ENCODE measurements around the gene SMOC2.

Gene SMOC2

GRCh38 chr6:168716581-168716980, 275.6 kb downstream of the SMOC2 start:
- in situ Hi-C loops (cut with MboI; ENCODE audit: low sequenced_read_pairs, unreplicated experiment): no loop called here
- TF ChIP-seq, protein P1, sequence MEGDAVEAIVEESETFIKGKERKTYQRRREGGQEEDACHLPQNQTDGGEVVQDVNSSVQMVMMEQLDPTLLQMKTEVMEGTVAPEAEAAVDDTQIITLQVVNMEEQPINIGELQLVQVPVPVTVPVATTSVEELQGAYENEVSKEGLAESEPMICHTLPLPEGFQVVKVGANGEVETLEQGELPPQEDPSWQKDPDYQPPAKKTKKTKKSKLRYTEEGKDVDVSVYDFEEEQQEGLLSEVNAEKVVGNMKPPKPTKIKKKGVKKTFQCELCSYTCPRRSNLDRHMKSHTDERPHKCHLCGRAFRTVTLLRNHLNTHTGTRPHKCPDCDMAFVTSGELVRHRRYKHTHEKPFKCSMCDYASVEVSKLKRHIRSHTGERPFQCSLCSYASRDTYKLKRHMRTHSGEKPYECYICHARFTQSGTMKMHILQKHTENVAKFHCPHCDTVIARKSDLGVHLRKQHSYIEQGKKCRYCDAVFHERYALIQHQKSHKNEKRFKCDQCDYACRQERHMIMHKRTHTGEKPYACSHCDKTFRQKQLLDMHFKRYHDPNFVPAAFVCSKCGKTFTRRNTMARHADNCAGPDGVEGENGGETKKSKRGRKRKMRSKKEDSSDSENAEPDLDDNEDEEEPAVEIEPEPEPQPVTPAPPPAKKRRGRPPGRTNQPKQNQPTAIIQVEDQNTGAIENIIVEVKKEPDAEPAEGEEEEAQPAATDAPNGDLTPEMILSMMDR (IDR thresholded peaks at IDR 0.05; ENCODE audit: borderline replicate concordance, control extremely low read depth, extremely low read depth, insufficient read depth, missing control alignments): no peak
- no peak for DNase-seq (ENCODE audit: low spot score)

GRCh38 chr6:168717491-168717890, 276.5 kb downstream of the SMOC2 start:
- TF ChIP-seq, protein P1 (IDR thresholded peaks at IDR 0.05; ENCODE audit: borderline replicate concordance, control extremely low read depth, extremely low read depth, insufficient read depth, missing control alignments): no peak
- in situ Hi-C loops (cut with MboI; ENCODE audit: low sequenced_read_pairs, unreplicated experiment): no loop called here
- no peak for DNase-seq (ENCODE audit: low spot score)
